ENCODE results near the gene MMP21.
A peak's percentile ranks its signal among the peaks of the same experiment; 100 is the strongest.

The MMP21 gene

GRCh38 chr10:125775491-125776106, at the start of gene MMP21:
MMP21 (minus strand) TSS chr10:125775821; CDS start chr10:125775821, 0 bp downstream.
- TF ChIP-seq ZFX (IDR thresholded peaks at IDR 0.05) (no peak), CTCF (conservative IDR thresholded peaks at IDR 0.05) (no peak)

GRCh38 chr10:125824736-125825135, 49.1 kb upstream of the MMP21 start:
- TF ChIP-seq CTCF (conservative IDR thresholded peaks at IDR 0.05) = no peak
- no peak for TF ChIP-seq ZFX (IDR thresholded peaks at IDR 0.05)
- H3K27ac ChIP-seq = no peak overlapping the region

More at GRCh38 chr10:125775491-125776106, at the start of gene MMP21:
- H3K27ac ChIP-seq = no peak within 1 kb of the TSS

- peak overlapping the region; percentile 93 for H3K27ac ChIP-seq
- TF ChIP-seq ZFX (IDR thresholded peaks at IDR 0.05) = no peak
- TF ChIP-seq CTCF (conservative IDR thresholded peaks at IDR 0.05) = no peak
Observed at GRCh38 chr10:125823663-125824251, 48.1 kb upstream of the MMP21 start.

GRCh38 chr10:125822878-125823662, 47.4 kb upstream of the MMP21 start, which contains the start of the genes BCCIP and UROS:
BCCIP (plus strand) TSS chr10:125823546; CDS start chr10:125823558, 12 bp downstream.
UROS (minus strand) TSS chr10:125823258; CDS start chr10:125816499, 6,759 bp downstream.
- H3K27ac ChIP-seq = peak within 1 kb of the TSS; percentile 93
- TF ChIP-seq CTCF (conservative IDR thresholded peaks at IDR 0.05) = peak; percentile 0; the same call in 1 of the 2 replicates
- peak; percentile 93 for TF ChIP-seq ZFX (IDR thresholded peaks at IDR 0.05)

- no peak overlapping the region for H3K27ac ChIP-seq
- TF ChIP-seq CTCF (conservative IDR thresholded peaks at IDR 0.05) = no peak
- TF ChIP-seq ZFX (IDR thresholded peaks at IDR 0.05) = no peak
Observed at GRCh38 chr10:125820701-125821100, 45.1 kb upstream of the MMP21 start.

GRCh38 chr10:125817337-125817946, 41.8 kb upstream of the MMP21 start:
- TF ChIP-seq ZFX (IDR thresholded peaks at IDR 0.05) = no peak
- TF ChIP-seq CTCF (conservative IDR thresholded peaks at IDR 0.05) = no peak

More at GRCh38 chr10:125817337-125817946, 41.8 kb upstream of the MMP21 start:
- no peak overlapping the region for H3K27ac ChIP-seq

Data from C4-2B (cell line).